ENCODE results near the gene TMEM184B.

Gene TMEM184B

DNA sequence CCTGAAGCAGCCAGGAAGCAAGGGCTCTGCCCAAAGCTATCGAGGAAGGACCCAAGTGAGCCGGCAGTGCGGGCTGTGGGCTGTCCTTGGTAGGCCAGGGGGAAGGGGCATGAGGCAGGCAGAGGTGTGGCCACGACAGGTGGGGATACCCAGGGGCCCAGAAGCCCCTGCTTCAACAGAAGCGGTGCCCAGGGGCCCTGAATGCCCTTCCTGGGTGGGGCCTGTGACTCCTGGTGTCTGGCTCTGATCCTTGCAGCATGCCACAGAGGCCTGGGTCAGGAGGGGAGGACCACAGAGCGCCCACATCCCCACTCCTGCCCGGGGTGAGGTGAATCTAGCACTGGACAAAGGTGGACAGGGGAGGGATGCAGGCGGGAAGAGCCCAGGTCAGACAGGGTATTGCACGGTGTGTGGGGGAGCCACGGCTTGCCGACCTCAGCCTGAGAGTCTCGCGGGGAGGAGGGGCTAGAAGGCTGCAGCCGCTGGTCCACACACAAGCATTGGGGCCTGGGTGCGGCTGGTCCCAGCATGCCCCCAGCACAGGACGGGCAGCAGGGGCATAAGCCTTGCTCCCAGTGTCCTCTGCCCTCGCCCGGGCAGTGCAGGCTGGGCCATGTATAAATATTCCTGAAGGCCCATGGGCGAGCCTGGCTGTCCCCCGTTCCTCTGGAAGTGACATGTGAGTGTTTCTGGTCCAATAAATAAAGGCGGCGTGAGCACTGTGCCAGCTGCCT lies 52.0 kb downstream of the TMEM184B start:
- Mint-ChIP-seq H3K36me3 (ENCODE audit: low read depth) (peaks cover 10% of the 10 kb centered on the region), H3K27ac (no peak overlapping the region), H3K4me1 (peaks cover 28% of the 10 kb centered on the region), H3K4me3 (no peak overlapping the region), H3K27me3 (ENCODE audit: low read depth, poor library complexity) (peaks cover 3% of the 10 kb centered on the region), H3K9me3 (no peaks in the 10 kb centered on the region)
- TF ChIP-seq, protein P1, sequence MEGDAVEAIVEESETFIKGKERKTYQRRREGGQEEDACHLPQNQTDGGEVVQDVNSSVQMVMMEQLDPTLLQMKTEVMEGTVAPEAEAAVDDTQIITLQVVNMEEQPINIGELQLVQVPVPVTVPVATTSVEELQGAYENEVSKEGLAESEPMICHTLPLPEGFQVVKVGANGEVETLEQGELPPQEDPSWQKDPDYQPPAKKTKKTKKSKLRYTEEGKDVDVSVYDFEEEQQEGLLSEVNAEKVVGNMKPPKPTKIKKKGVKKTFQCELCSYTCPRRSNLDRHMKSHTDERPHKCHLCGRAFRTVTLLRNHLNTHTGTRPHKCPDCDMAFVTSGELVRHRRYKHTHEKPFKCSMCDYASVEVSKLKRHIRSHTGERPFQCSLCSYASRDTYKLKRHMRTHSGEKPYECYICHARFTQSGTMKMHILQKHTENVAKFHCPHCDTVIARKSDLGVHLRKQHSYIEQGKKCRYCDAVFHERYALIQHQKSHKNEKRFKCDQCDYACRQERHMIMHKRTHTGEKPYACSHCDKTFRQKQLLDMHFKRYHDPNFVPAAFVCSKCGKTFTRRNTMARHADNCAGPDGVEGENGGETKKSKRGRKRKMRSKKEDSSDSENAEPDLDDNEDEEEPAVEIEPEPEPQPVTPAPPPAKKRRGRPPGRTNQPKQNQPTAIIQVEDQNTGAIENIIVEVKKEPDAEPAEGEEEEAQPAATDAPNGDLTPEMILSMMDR (IDR thresholded peaks at IDR 0.05), result no peak
- DNase-seq, result no peak

DNA sequence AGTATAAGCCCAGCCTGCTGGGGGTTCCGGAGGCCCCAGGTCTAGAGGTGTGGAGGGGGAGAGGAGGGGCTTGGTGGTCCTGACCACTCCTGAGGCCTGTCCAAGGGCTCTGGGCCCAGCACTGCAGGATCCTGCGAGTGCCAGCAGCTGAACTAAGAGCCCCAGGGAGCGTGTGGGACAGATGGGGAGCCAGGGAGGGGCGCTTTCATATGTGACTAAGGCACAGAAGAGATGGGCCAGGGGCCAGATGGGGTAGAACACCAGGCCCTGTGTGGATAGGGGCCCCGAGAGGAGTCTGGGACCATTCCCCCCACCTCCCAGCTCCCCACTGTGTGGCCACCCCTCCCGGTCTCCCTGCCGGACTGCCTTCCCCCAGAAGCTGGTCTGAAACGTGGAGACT lies 52.6 kb downstream of the TMEM184B start:
- no peak overlapping the region for H3K27ac Mint-ChIP-seq
- peaks cover 10% of the 10 kb centered on the region for H3K36me3 Mint-ChIP-seq (ENCODE audit: low read depth)
- H3K4me1 Mint-ChIP-seq, result peaks cover 35% of the 10 kb centered on the region
- H3K4me3 Mint-ChIP-seq, result no peak overlapping the region
- TF ChIP-seq, protein P1 (IDR thresholded peaks at IDR 0.05), result no peak
- H3K9me3 Mint-ChIP-seq, result no peaks in the 10 kb centered on the region
- no peak for DNase-seq
- H3K27me3 Mint-ChIP-seq (ENCODE audit: low read depth, poor library complexity), result peaks cover 7% of the 10 kb centered on the region

DNA sequence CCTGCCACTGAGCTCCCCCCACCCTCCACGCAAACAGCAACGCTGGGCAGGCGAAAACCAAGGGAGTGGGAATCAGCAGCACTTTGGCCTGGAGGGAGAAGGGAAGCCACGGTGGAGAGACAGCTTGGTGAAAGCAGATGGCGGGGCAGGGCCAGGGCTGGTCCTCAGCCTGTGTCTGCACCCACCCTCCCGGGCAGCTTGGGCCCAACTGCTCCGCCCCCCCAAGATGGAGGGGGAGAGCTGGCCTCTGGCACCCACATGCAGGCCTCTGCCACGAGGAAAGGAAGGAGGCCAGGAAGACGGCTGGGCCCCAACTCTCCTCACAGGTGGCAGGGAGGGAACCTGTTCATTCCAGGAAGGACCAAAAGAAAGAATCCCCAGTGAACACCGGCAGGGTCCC lies 53.2 kb downstream of the TMEM184B start:
- TF ChIP-seq, protein P1 (IDR thresholded peaks at IDR 0.05), result no peak
- Mint-ChIP-seq H3K27ac (peak overlapping the region; percentile 81), H3K27me3 (ENCODE audit: low read depth, poor library complexity) (peaks cover 10% of the 10 kb centered on the region), H3K9me3 (no peaks in the 10 kb centered on the region), H3K4me3 (no peak overlapping the region), H3K36me3 (ENCODE audit: low read depth) (peaks cover 10% of the 10 kb centered on the region), H3K4me1 (peaks cover 40% of the 10 kb centered on the region)
- no peak for DNase-seq

DNA sequence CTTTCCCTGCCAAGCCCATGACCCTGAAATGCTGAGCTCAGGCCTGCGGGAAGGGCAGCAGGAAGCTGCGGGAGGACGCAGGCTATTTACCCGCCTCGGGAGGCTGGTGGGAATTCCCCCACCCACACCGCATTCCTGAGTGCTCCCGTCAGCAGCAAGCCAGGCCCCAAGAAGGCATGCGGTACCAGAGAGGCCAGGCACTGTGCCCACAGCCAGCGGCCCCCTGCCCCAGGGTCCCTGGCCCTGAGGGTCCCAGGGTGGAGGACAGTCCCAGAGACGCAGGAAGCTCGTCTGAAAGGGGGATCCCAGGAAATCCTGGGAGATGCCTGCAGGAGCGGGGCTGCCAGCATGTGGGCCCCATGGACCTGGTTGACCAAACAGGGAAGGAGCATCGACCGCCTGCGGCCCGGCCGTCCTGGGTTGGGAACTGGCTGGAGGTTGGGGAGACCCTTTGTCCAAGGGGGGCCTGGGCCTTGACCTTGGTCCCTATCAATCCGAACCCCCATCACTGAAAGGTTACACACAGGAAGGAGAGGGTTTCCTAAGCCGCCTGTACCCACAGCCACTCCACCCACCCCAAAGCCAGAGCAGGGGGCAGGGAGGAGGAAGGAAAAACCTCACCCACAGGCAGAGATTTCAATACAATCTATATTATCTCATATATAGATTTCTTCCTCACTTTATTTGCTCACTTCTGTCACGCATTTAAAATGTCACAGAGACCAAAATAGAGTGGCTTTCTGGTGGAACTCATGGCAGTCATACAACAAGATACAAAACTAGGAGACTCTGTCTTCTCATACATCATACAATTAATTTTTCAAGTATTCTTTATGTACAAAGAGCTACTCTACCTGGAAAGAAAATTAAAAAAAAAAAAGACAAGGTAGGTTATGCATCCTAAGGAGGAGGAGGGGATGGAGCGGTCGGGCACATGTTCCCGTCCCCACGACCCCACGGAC lies 53.9 kb downstream of the TMEM184B start:
- Mint-ChIP-seq H3K4me1 (peaks cover 40% of the 10 kb centered on the region), H3K27me3 (ENCODE audit: low read depth, poor library complexity) (peaks cover 15% of the 10 kb centered on the region), H3K9me3 (no peaks in the 10 kb centered on the region), H3K27ac (peak overlapping the region; percentile 81), H3K4me3 (no peak overlapping the region), H3K36me3 (ENCODE audit: low read depth) (peaks cover 10% of the 10 kb centered on the region)
- DNase-seq, result peak; percentile 59
- TF ChIP-seq, protein P1 (IDR thresholded peaks at IDR 0.05), result no peak

DNA sequence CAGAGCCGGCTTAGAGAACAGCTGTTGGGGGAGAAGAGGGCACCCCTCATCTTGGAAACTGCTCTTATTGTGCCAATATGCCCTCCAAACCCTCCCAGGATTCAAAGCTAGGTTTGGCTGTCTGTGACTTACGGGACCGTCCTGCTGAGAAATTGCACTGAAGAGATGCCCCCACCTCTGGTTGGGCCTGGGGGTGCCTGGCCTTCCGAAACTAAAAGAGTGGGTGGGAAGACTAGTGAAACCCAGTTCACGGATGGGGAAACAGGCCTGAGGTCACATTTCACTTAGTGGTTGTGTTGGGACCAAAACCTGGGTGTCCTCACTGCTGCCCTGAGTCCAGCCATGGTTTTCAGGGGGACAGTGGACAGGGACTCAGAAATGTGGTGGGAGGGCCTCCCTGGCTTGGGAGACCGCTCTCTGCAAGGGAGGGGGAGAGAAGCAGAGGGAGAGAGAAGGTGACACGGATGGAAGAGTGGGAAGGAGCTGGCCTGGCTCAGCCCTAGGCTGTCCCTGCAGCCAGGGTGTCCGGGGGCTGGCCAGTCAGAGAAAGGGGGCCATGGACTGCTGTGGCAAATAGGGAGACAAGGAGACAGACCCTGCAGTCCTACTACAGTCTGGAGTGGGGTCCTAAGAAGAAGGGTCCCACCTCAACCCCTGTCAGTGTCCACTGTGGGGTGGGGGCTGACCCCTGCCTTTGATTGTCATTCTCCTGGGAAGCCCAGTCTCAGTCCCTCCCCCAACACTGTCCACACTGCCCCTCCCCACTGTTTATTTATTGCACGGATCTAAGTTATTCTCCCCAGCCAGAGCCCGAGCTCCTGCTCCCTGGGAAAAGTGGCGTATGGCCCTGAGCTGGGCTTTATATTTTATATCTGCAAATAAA lies 57.4 kb downstream of the TMEM184B start:
- peak overlapping the region; percentile 22 for H3K27ac Mint-ChIP-seq
- H3K27me3 Mint-ChIP-seq (ENCODE audit: low read depth, poor library complexity), result peaks cover 34% of the 10 kb centered on the region
- peak overlapping the region; percentile 57 for H3K4me3 Mint-ChIP-seq

More for the DNA sequence above, 57.4 kb downstream of the TMEM184B start:
- TF ChIP-seq, protein P1 (IDR thresholded peaks at IDR 0.05), result no peak
- DNase-seq, result no peak
- Mint-ChIP-seq H3K4me1 (peaks cover 46% of the 10 kb centered on the region), H3K9me3 (no peaks in the 10 kb centered on the region), H3K36me3 (ENCODE audit: low read depth) (peaks cover 16% of the 10 kb centered on the region)

Measured in nephron progenitor cell (in vitro differentiated cells).